Common myeloid progenitor, CD34-positive (primary cell): Measurements from ENCODE around the gene TMEM87B.

ENCODE experiments used
- CTCF ChIA-PET: fragments of 350-600 bp; sonication (Branson Sonifier 250); formaldehyde crosslinking; loops from one replicate; lab custom pipeline; 2021; ENCODE audit warnings: antibody characterized with exemption; lab: Charles Lee
- POLR2A ChIA-PET: fragments of 350-600 bp; sonication (Branson Sonifier 250); formaldehyde crosslinking; loops from one replicate; lab custom pipeline; 2021; ENCODE audit warnings: antibody characterized with exemption; lab: Charles Lee
- DNase-seq, 3 donors: peaks; one replicate each; pipeline versions ENCODE4 v3.0.0 to v3.0.0-alpha.2; 2013
- H3K27ac ChIP-seq, 2 experiments: 1 replicate in 1 of 2; 2 replicates in 1 of 2; pipeline ENCODE4 v1.7.0; 2013; ENCODE audit warnings: inconsistent platforms in 2 of 2, low read length in 2 of 2, mild to moderate bottlenecking in 2 of 2, low read depth in 1 of 2, moderate library complexity in 1 of 2; ENCODE audit not compliant: severe bottlenecking in 2 of 2, insufficient read depth in 1 of 2, poor library complexity in 1 of 2
- H3K27me3 ChIP-seq, 5 experiments: replicated peaks in 2 of 5; 1 replicate in 3 of 5; 2 replicates in 2 of 5; pipeline versions ENCODE4 v1.6.1 to v1.7.0; 2013; ENCODE audit warnings: low read length in 4 of 5, mild to moderate bottlenecking in 2 of 5, moderate library complexity in 2 of 5, inconsistent platforms in 1 of 5; ENCODE audit not compliant: insufficient read depth in 5 of 5, control insufficient read depth in 4 of 5
- H3K36me3 ChIP-seq, 4 experiments: 1 replicate in 2 of 4; 2 replicates in 2 of 4; pipeline versions ENCODE4 v1.6.1 to v1.7.0; 2013; ENCODE audit warnings: low read length in 3 of 4, control low read depth in 1 of 4, mild to moderate bottlenecking in 1 of 4; ENCODE audit not compliant: control insufficient read depth in 4 of 4, insufficient read depth in 4 of 4
- H3K4me1 ChIP-seq, 4 experiments: 1 replicate in 3 of 4; 2 replicates in 1 of 4; pipeline versions ENCODE4 v1.6.1 to v1.7.1; 2013; ENCODE audit warnings: low read length in 3 of 4, mild to moderate bottlenecking in 3 of 4, control low read depth in 1 of 4, inconsistent platforms in 1 of 4, moderate library complexity in 1 of 4; ENCODE audit not compliant: control insufficient read depth in 4 of 4, insufficient read depth in 4 of 4; ENCODE audit errors: control extremely low read depth in 1 of 4
- H3K4me3 ChIP-seq, 7 experiments: 1 replicate in 4 of 7; 2 replicates in 3 of 7; pipeline versions ENCODE4 v1.5.1 to v1.7.0; 2013; ENCODE audit warnings: mild to moderate bottlenecking in 7 of 7, low read length in 6 of 7, moderate library complexity in 6 of 7, inconsistent platforms in 2 of 7, low read depth in 2 of 7, control low read depth in 1 of 7; ENCODE audit not compliant: insufficient read depth in 4 of 7, control insufficient read depth in 1 of 7; ENCODE audit errors: extremely low read depth in 1 of 7
- H3K9me3 ChIP-seq, 5 experiments: 1 replicate in 4 of 5; 2 replicates in 1 of 5; pipeline versions ENCODE4 v1.6.1 to v1.7.1; 2013; ENCODE audit warnings: low read length in 4 of 5, mild to moderate bottlenecking in 2 of 5, inconsistent platforms in 1 of 5, low read depth in 1 of 5, moderate library complexity in 1 of 5; ENCODE audit not compliant: control insufficient read depth in 4 of 5, insufficient read depth in 2 of 5; ENCODE audit errors: control extremely low read depth in 1 of 5
- WGBS: methylation state at CpG from one replicate; pipeline ENCODE4 v1.1.5; 2013; ENCODE audit not compliant: insufficient coverage; 5-methylcytosine and 5-hydroxymethylcytosine counted together

Gene TMEM87B

GRCh38 chr2:112129060-112129459 is 74.0 kb downstream of the TMEM87B start:
- no CpG with 5 or more reads among the region's 1 CpG for WGBS
- peaks cover 0 to 23% (median 8%) of the 10 kb centered on the region in 5 experiments for H3K9me3 ChIP-seq
- no peaks in the 10 kb centered on the region for H3K4me1 ChIP-seq
- no peak overlapping the region for H3K27ac ChIP-seq
- H3K27me3 ChIP-seq = peaks cover 0 to 2% (median 0%) of the 10 kb centered on the region in 5 experiments
- no peak for DNase-seq
- no peak overlapping the region for H3K4me3 ChIP-seq
- POLR2A ChIA-PET = no interaction called here
- CTCF ChIA-PET = no interaction called here
- H3K36me3 ChIP-seq = no peaks in the 10 kb centered on the region

DNA sequence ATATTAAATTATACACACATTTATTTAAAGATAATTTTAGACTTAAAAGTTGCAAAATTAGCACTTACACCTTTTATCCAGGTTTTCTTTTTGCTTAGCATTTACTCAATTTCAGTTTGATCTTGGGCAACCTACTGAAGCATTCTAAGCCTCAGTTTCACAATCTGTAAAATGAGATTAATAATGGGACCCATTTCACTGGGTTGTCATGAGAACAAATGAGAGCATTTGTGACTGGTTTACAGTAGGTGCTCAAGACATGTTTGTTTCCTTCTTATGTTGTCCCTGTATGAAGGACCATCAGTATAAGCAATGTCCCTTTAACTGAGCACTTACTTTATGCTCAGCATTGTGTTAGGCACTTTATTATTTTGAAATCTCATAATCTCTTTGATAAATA is 78.3 kb downstream of the TMEM87B start:
- Histone ChIP-seq H3K4me1 (peaks cover 3 to 11% (median 6%) of the 10 kb centered on the region in 4 experiments), H3K9me3 (peaks cover 0 to 16% (median 0%) of the 10 kb centered on the region in 5 experiments), H3K4me3 (no peak overlapping the region), H3K36me3 (no peaks in the 10 kb centered on the region), H3K27ac (no peak overlapping the region), H3K27me3 (peaks cover 0 to 14% (median 8%) of the 10 kb centered on the region in 5 experiments)
- ChIA-PET POLR2A (no interaction called here), CTCF (interaction anchor here (3.0 kb wide), 1 partner anchor 11 kb away, joined by 10 read pairs; no protein-coding TSS in a partner anchor)
- no peak for DNase-seq

DNA sequence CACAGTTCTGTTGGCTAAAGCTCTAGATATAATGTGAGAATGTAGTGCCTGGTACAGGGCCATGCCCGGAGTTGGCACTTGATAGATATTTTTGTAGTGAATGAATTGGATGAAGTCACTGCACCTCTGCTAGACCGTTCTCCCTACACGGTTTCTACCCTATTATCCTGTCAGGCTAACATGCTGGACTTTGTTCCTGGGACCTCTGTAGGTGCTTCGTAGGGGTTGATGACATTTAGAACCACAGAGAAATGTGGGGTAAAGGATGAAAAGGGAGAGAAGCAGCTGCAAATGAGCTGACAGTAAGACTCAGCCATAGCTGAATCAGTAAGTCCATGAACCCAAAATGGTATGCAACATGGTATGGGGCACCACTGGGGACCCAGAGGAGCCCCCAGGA is 79.1 kb downstream of the TMEM87B start:
- H3K4me3 ChIP-seq = no peak overlapping the region
- ChIA-PET POLR2A (no interaction called here), CTCF (interaction anchor here (3.0 kb wide), 1 partner anchor 12 kb away, joined by 10 read pairs; no protein-coding TSS in a partner anchor)
- no peak overlapping the region for H3K27ac ChIP-seq
- peaks cover 0 to 16% (median 0%) of the 10 kb centered on the region in 5 experiments for H3K9me3 ChIP-seq
- H3K4me1 ChIP-seq = peaks cover 3 to 14% (median 10%) of the 10 kb centered on the region in 4 experiments
- peaks cover 0 to 16% (median 8%) of the 10 kb centered on the region in 5 experiments for H3K27me3 ChIP-seq
- 100% methylated on average over 1 of the region's 4 CpGs for WGBS
- no peak for DNase-seq
- no peaks in the 10 kb centered on the region for H3K36me3 ChIP-seq

- ChIA-PET POLR2A (no interaction called here), CTCF (interaction anchor here (3.0 kb wide), 1 partner anchor 14 kb away, joined by 10 read pairs; no protein-coding TSS in a partner anchor)
- peaks cover 0 to 27% (median 14%) of the 10 kb centered on the region in 5 experiments for H3K27me3 ChIP-seq
- peaks cover 0 to 16% (median 0%) of the 10 kb centered on the region in 5 experiments for H3K9me3 ChIP-seq
- H3K36me3 ChIP-seq = no peaks in the 10 kb centered on the region
- peaks cover 3 to 19% (median 13%) of the 10 kb centered on the region in 4 experiments for H3K4me1 ChIP-seq
- 100% methylated on average over 5 of the region's 5 CpGs for WGBS
- H3K27ac ChIP-seq = no peak overlapping the region
- no peak overlapping the region for H3K4me3 ChIP-seq
- DNase-seq = no peak
Observed at GRCh38 chr2:112136096-112136495, 81.0 kb downstream of the TMEM87B start.

DNA sequence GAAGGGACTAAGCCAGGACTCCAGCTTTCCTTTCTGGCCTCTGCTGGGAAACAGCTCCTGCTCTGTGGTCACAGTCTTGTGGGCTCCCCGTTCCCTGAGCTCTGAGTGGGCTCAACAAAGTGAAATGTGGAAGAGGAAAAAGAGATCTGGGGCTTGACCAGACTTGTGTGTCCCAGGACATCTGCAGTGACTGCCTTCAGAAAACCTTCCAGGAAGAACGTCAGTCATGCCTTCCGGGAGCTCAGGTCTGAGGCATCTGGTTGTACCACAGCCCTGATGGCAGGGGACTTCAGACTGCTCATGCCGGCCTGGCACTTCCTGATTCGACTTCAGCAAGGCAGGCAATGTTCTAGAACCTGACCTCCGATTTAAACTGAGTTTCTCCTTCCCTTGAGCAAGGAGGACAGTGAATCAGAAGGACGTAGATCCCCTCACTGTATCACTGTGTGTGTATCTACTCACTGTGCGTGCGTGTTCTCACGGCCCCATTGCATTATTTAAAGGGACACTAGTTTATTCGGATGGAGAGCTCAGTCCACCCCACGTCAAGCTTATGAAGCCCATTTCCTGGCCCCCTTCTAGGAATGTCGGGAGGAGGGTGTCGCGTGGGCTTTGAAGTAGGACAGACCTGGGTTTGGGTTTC is 82.6 kb downstream of the TMEM87B start:
- ChIA-PET POLR2A (no interaction called here), CTCF (interaction anchor here (1.0 to 1.3 kb wide), 3 partner anchors 17 to 101 kb away, joined by 3 to 6 read pairs (median 3); no protein-coding TSS in a partner anchor)
- Histone ChIP-seq H3K27me3 (peaks cover 0 to 43% (median 24%) of the 10 kb centered on the region in 5 experiments), H3K36me3 (no peaks in the 10 kb centered on the region), H3K4me1 (peaks cover 3 to 19% (median 13%) of the 10 kb centered on the region in 4 experiments), H3K27ac (no peak overlapping the region), H3K9me3 (peaks cover 0 to 15% (median 0%) of the 10 kb centered on the region in 5 experiments), H3K4me3 (peak overlapping the region; percentile 3 to 78 (median 53))
- 30% methylated on average over 13 of the region's 15 CpGs for WGBS
- peak; percentile 61 to 83 (median 78) for DNase-seq

DNA sequence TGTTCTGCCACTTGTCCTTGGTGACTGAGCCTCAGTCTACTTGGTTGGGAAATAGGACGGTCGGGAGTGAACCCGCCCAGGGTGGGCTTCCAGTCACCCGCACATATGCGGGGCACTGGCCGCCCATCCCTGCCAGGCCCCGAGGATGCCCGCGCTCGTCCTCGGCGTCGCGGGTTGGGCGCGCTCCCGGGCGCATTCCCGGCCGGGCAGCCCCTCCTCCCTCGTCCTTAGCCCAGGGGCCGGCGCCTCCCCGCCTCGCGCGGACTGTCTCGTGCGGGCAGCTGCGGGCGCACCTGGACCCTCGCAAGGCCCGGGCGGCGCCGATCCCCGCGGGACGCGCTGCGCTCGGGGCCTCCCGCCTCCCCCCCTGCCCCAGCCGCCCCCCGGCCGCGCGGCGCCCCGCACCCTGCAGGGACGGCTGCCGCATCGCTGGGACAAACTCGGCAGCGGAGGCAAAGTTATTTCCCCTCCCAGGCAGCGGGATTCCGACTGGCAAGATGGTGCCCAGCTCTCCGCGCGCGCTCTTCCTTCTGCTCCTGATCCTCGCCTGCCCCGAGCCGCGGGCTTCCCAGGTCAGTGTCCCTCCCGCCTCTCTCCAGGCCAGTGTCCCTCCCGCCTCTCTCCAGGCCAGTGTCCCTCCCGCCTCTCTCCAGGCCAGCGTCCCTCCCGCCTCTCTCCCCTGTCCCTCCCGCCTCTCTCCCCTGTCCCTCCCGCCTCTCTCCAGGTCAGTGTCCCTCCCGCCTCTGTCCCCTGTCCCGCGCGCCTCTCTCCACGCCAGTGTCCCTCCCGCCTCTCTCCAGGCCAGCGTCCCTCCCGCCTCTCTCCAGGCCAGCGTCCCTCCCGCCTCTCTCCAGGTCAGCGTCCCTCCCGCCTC is 83.3 kb downstream of the TMEM87B start, which contains the start of gene FBLN7:
Gene FBLN7, plus strand, starts transcription at position 227 of the 874 bp plus-strand sequence. Its CDS starts 271 bp downstream, at position 498.
- ChIA-PET CTCF (interaction anchor here (1.3 kb wide), 1 partner anchor 17 kb away, joined by 6 read pairs; no protein-coding TSS in a partner anchor), POLR2A (no interaction called here)
- Histone ChIP-seq H3K9me3 (peaks cover 0 to 12% (median 0%) of the 10 kb centered on the region in 5 experiments), H3K27ac (no peak within 1 kb of the TSS), H3K36me3 (no peaks in the 10 kb centered on the region), H3K4me1 (peaks cover 3 to 19% (median 13%) of the 10 kb centered on the region in 4 experiments), H3K27me3 (peaks cover 0 to 48% (median 23%) of the 10 kb centered on the region in 5 experiments), H3K4me3 (peak within 1 kb of the TSS; percentile 23 to 78 (median 53))
- WGBS = under 1% methylated on average over 69 of the region's 84 CpGs
- DNase-seq = peak in 2 of 3 donors; percentile 39 to 49
